Measurements from ENCODE around the gene SLC34A3.
A peak's percentile ranks its signal among the peaks of the same experiment; 100 is the strongest.

SLC34A3 gene

DNA sequence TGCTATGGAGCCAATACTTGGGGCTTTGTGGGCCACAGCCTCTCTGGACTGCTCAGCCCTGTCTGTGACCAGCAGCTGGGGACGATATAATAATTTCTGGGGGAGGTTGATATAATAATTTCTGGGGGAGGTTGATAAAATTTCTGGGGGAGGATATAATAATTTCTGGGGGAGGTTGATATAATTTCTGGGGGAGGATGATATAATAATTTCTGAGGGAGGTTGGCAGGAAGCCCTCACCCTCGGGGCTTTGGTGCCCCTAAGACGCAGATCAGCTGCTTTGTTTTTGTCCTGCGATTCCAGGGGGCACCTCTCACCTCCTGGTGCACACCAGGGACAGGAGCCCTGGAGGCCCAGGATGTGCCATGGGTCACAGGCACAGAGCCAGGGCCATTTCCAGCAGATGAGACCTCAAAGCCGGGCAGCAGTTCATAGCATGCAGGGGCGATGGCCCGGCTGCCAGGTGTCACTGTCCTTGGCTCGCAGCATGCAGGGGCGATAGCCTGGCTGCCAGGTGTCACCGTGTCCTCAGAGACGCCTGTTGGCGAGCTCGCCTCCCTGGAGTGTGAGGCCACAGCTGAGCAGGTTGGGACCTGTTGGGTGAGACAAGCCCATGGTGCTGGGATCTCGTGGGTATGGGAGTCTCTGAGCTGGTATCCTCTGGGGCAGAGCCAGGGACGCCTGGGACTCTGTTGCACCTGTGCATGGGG lies 43.1 kb downstream of the SLC34A3 start:
- Histone ChIP-seq H3K4me3 (ENCODE audit: low read depth, low read length) (no peak overlapping the region), H3K27me3 (no peaks in the 10 kb centered on the region), H3K36me3 (peaks cover 24% of the 10 kb centered on the region), H3K4me1 (peaks cover 12% of the 10 kb centered on the region), H3K9me3 (no peaks in the 10 kb centered on the region)
- TF ChIP-seq, protein P1, sequence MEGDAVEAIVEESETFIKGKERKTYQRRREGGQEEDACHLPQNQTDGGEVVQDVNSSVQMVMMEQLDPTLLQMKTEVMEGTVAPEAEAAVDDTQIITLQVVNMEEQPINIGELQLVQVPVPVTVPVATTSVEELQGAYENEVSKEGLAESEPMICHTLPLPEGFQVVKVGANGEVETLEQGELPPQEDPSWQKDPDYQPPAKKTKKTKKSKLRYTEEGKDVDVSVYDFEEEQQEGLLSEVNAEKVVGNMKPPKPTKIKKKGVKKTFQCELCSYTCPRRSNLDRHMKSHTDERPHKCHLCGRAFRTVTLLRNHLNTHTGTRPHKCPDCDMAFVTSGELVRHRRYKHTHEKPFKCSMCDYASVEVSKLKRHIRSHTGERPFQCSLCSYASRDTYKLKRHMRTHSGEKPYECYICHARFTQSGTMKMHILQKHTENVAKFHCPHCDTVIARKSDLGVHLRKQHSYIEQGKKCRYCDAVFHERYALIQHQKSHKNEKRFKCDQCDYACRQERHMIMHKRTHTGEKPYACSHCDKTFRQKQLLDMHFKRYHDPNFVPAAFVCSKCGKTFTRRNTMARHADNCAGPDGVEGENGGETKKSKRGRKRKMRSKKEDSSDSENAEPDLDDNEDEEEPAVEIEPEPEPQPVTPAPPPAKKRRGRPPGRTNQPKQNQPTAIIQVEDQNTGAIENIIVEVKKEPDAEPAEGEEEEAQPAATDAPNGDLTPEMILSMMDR (IDR thresholded peaks at IDR 0.05; ENCODE audit: low read depth, low read length) = no peak
- no peak for DNase-seq

DNA sequence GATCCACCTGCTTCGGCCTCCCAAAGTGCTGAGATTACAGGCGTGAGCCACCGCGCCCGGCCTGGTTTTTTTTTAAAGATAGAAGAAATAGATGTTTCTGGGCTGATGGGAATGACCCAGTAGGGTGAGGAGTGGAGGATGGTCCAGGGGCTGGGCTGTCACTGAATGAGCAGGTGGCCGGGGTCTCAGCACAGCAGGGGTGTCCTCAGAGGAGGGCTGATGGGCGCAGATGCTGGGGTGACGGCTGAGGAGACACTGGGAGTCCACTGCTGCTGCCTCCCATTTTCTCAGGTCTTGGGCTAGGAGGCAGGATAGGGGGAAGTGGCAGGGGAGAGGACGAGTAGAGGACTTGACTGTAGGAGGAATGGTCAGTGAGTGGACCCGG lies 44.5 kb downstream of the SLC34A3 start:
- H3K9me3 ChIP-seq = no peaks in the 10 kb centered on the region
- peaks cover 12% of the 10 kb centered on the region for H3K4me1 ChIP-seq
- H3K27me3 ChIP-seq = no peaks in the 10 kb centered on the region
- TF ChIP-seq, protein P1 (IDR thresholded peaks at IDR 0.05; ENCODE audit: low read depth, low read length) = no peak
- no peak for DNase-seq
- H3K4me3 ChIP-seq (ENCODE audit: low read depth, low read length) = no peak overlapping the region
- peaks cover 16% of the 10 kb centered on the region for H3K36me3 ChIP-seq

DNA sequence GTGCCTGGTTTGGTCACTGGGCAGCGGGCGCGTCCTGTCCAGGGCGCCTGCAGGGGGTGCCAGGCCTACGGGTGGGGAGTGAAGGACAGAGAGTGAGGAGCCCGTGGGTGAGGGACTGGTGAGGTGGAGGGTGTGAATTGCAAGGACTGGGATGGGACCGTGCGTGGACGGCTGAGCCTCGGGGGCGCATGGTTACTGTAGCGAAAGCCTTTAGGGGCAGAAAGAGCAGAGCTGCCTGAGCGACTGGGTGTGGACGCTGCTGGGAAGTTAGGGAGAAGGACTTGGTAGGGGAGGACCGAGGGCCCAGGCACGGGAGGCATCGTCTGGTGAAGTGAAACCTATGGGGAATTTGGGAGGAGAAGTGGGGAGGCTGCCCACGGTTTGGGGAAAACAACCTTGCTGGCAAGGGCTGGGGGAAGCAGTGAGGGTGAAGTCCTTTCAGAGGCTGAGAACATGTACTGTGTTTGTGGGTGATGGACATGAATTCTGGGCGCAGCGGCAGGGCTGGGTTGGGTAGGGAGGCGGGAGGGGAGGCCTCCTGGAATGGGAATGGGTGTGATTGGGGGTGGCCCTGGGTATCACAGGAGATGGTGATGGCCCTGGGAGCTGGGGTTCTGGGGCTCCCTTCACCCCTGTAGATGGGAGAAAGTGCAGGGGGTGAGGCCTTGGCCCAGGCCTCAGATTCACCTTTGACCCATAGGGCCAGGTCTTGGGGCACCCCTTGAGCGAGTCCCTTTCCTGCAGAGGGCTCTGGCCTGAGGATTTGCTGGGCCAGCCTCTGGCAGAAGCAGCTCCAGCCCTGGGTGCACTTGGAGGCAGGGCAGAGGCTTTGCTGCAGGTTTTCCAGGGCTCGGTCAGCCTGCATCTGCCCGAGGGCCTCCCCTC lies 45.1 kb downstream of the SLC34A3 start:
- DNase-seq = no peak
- no peaks in the 10 kb centered on the region for H3K27me3 ChIP-seq
- H3K4me3 ChIP-seq (ENCODE audit: low read depth, low read length) = no peak overlapping the region
- peaks cover 12% of the 10 kb centered on the region for H3K4me1 ChIP-seq
- no peaks in the 10 kb centered on the region for H3K9me3 ChIP-seq
- TF ChIP-seq, protein P1 (IDR thresholded peaks at IDR 0.05; ENCODE audit: low read depth, low read length) = no peak
- peaks cover 13% of the 10 kb centered on the region for H3K36me3 ChIP-seq

DNA sequence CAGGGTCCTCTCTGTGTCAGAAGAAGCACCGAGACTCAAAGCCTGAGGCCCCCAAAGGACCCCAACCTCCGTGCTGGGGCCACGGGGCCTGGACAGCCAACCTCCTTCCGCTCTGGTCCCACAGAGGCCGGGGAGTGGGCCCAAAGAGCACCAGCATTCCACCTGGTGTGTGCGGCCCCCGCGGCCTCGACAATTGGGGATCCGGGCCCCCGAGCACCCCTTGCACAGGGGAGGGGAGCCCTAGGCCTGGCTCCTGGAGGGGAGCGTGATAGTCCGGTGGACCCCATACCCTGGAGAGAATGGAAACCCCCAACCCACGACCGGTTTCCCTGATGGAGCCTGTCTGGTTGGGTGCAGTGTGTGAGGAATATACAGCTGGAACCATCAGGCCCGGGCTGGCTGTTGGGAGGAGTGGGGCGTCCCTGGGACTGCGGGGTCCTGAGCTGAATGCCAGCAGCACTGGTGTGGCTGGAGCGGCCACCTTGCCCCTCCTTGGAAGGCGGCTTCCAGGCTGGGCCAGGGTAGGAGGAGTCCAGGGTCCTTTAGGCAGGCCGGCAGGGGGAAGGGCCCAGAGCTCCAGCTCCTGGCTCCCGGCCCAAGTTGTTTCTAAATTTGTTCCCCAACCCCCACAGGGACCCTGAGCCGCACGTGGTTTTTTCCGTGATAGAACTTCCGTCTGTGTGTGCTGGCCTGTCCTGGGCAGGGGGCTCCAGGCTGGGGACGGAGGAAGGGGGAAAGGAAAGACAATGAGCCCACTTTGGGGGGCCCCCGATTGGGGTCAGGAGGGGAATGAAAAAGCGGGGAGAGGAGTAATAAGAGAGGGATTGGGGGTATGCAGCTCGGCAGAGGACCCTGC lies 46.0 kb downstream of the SLC34A3 start:
- peak; percentile 52 for DNase-seq
- Histone ChIP-seq H3K4me3 (ENCODE audit: low read depth, low read length) (no peak overlapping the region), H3K27me3 (no peaks in the 10 kb centered on the region), H3K36me3 (peaks cover 9% of the 10 kb centered on the region), H3K9me3 (no peaks in the 10 kb centered on the region), H3K4me1 (peaks cover 12% of the 10 kb centered on the region)
- TF ChIP-seq, protein P1 (IDR thresholded peaks at IDR 0.05; ENCODE audit: low read depth, low read length) = no peak

GRCh38 chr9:137277329-137278041 lies 46.8 kb downstream of the SLC34A3 start, which contains the start of gene TOR4A:
TOR4A (plus strand) TSS chr9:137277726; CDS start chr9:137278690, 964 bp downstream.
- H3K4me1 ChIP-seq = peaks cover 12% of the 10 kb centered on the region
- peaks cover 3% of the 10 kb centered on the region; the same call in 1 of the 2 replicates for H3K36me3 ChIP-seq
- no peaks in the 10 kb centered on the region for H3K9me3 ChIP-seq
- H3K4me3 ChIP-seq (ENCODE audit: low read depth, low read length) = no peak within 1 kb of the TSS
- TF ChIP-seq, protein P1 (IDR thresholded peaks at IDR 0.05; ENCODE audit: low read depth, low read length) = no peak
- DNase-seq = peak; percentile 32
- H3K27me3 ChIP-seq = no peaks in the 10 kb centered on the region
